ENCODE data around the gene POLN.
"Not testable (repeated sequence)": the region's sequence is repeated elsewhere in the genome, so short reads cannot be mapped to it uniquely, and the experiment has no call there.

POLN gene

DNA sequence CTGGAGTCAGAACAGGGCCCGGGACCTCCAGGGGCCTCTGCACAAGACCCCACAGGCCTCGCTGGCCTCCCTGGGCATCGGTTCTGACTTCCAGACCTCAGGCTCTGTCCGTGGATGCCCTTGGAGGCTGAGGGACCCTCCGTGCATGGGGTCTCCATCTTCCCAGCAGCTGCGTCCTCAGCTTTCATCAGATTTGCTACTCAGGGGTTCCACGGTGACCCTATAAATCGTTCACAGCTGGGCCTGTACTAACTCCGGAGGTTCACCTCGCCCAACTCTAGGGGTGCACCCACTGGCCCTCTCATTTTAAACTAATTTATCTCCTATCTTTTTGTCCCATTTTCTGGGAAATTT, 33.1 kb upstream of the POLN start:
- not testable (repeated sequence) for DNase-seq

DNA sequence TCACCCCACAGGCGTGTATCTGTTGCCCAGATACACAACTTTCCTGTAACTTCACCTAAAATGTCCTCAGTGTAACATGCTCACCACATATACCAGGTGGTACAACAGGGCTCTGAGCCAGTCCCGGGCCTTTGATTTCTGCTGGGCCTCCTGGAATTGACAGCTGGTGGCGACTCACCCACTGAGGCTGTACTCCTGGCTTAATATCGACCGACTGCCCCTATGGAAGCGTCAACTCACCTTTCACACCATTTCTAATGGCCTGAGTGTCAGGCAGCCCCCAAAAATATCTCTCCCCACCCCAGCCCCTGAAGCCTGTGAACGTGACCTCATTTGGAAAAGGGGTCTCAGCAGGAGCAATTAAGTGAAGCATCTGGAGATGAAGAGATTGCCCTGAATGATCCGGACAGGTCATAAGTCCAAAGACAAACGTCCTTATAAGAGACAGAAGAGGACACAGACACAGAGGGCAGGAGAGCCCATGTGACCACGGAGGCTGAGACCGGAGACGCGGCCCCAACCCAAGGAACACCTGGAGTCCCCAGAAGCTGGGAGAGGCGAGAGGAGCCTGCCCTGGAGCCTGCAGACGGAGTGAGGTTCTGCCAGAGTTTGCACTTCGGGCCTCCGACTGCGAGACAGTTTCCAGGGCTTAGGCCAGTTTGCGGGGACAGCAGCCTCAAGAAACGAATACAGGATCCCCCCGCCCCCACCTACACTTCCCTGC, 32.6 kb upstream of the POLN start:
- no peak for DNase-seq

DNA sequence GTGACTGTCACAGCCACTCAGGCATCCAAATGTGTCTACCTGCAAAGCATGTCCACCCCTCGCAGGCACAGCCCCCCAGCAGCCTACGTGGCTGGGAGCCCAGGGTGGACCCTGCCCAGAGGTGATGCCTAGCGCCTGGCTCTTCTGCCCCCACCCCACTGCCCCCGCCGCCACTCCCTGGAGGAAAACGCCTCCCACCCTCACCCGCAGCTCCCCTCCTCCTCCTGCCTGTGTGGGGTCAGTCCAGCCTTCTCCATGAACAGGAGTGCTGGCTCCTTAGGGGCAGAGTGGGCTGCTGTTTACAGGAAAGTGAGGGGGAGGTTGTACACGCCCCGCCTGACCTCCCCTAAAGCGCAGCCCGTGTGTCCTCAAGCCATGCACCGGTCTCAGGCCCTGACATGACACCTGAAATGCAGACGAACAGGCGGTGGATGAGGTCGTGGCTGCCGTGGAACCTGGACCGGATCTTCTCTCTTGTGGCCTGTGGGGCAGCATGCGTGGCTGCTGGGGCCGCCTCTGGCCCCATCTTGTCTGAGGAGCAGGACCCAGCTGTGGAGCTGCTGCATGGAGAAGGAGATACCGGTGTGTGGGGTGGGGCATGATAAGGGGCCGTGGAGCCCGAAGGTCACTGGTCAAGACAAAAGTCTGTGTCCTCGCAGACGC, 31.9 kb upstream of the POLN start:
- no peak for DNase-seq

DNA sequence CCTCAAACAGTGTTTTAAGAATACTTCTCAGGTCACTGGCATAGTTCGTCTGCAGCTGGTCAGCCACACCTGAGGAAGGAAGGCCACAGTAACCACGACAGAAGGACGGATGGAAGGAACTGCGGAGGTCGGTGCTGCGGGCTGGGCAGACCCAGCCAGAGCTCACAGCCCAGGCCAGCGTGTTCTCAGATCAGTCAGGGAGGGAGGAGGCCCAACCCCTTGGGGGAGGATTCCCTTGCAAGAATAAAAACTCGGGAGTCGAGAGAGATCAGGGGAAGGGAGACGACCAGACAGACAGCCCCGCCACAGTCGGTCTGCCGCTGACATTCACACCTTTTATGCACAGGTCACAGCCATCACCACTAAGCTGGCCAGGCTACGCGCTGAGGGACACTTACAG, 31.3 kb upstream of the POLN start:
- DNase-seq = no peak

DNA sequence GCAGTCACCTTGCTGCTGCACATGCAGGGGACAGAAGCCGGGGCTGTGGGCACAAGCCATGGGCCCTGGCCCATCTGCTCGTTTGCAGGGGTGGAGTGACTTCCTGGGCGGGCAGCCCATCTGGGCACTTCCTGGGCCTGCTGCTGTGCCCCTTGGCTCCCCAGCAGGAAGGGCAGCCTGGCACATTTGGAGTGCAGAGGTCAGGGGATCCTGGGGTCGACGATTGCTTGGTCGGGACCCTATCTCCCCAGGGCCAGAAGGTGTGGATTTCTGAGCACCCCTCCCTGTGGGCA, 30.9 kb upstream of the POLN start:
- DNase-seq = no peak

DNA sequence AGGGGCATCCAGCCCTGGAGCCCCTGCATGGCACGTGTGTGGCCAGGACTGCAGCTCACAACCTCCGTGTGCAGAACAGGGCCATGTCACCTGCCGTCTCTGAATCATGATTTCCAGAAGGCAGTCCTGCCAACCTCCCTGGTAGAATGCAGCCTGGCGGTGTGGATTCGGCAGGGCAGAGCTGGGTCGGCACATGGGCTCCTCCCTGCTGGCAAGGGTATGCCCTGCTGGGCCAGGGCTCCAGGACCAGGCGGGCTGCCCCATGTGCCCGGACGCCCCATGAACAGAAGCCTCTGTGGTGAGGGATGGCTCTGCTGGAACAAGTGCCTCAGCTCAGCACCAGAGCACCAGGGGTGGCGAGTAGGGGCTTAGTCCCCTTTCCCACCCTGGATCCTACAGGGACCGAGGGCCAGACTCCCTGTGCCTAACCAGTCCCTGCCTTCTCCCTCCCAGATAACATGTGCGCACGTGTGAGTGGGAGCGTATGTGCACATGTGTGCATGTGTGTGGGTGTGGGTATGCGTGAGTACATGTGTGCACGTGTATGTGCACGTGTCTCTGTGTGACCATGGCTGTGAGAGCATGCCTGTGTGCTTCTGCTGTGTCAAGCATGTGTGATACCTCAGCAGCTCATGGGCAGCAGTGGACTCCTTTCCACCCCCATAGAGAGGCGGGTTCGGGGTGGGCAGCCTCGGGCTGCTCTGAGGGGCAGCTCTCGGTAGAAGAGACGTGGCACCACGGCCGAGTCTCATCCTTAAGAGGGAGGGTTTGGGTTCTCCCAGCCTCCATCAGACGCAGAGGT, 30.3 kb upstream of the POLN start:
- no peak for DNase-seq

DNA sequence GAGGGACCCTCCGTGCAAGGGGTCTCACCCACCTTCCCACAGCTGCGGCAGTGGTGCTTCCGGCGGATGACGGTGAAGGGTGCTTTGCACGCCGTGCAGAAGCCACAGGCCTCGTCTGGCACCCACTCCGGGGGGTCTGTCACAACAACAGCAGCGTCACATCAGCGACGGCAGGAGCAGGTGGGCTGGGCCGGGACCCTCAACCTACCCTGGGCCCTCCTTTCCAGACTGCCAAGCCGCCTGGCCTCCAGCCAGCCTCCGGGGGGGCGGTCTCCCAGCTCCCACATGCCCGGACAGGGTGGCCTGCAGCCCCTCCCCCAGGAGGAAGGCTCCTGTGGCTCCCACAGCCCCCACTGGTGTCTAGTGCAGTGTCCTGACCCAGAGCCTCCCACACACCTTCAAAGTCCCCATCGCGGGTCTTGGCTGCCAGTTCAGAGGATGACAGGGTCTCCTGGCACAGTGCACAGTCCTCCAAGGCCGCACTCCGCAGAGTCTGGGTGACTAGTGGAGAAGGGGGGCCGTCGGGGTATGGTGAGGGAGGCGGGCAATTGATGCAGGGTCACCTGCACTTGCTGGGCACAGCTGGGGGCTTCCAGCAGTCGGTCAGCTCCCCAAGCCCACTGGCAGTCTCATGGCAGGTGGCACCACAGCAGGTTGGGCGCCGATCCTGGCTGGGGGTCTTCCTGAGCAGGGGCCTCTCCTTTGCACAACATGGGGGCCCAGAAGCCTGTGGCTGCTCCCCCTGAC, 29.5 kb upstream of the POLN start:
- no peak for DNase-seq

DNA sequence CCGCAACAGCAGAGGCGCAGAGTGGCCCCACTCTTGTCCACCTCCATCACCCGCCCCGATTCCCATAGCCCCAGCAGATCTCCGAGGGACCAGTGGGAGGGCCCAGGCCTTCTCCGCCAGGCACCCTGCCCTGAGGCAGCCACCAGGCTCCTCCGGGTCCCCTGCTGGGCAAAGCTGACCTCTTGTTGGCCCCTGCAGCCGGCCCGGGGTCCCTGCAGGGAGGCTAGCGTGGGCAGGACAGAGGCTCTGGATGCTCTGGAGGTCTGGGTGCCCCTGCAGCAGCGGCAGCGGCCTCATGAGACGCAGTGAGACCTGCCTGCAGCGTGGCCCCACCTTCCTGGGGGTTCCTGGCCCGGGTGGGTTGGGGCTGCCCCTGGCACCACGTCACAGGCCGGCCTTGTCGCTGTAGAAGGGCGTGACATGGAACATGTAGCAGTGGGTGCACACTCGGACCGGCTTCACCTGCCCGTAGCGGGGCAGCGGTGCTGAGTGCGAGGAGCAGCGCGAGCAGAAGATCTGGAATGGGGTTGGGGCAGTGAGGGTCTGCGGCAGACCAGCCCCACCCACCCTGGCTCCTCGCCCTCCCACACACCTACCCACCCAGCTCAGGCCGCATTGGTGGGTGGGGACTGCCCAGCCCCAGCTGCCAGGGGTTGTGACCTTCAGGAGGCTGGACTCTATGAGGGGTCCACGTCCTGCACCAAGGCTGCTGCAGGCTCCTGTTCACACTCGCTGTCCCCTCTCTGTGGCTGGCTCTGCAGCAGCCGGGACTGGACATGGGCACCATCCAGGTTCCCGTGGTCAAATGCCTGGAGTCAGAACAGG, 28.6 kb upstream of the POLN start:
- no peak for DNase-seq

DNA sequence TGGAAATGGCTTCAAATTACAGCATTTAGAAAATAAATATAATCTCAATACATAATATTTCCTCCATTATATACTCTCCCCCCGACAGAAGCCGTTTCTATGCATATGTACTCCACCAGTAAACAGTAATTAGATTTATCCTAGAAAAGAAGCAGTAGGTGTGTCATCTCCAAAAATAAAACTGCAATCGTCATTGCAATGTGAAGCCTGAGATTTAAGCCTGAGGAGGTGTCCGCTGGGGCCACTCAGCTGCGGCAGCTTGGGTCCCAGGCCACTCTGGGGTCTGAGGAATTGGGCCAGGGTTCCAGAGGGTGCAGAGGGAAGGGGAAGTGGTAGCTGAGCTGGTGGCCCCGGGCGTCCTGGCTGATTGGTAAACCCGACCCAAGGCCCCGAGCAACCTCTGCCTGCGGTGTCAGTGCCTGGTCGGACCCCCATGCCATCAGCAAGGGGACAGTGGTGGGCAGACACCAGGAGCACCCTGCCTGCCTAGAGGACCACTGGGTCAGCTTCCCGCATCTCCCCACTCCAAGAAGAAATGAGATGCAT, 27.8 kb upstream of the POLN start:
- DNase-seq = no peak

DNA sequence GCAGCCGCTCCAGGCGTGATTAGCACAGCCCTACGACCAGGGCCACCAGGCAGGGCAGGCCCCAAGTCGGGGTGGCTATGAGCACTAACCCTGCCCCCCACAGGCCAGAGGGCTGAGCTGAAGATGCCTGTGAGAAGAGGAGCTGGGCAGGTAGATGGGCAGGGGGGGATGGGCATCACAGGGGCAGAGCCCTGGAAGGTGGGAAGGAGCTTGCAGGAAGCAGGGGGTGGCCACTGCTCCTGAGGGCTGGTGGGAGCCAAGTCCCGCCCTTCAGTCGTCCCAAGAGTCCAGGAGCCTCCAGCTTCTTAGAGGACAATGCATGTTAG, 27.2 kb upstream of the POLN start:
- no peak for DNase-seq

DNA sequence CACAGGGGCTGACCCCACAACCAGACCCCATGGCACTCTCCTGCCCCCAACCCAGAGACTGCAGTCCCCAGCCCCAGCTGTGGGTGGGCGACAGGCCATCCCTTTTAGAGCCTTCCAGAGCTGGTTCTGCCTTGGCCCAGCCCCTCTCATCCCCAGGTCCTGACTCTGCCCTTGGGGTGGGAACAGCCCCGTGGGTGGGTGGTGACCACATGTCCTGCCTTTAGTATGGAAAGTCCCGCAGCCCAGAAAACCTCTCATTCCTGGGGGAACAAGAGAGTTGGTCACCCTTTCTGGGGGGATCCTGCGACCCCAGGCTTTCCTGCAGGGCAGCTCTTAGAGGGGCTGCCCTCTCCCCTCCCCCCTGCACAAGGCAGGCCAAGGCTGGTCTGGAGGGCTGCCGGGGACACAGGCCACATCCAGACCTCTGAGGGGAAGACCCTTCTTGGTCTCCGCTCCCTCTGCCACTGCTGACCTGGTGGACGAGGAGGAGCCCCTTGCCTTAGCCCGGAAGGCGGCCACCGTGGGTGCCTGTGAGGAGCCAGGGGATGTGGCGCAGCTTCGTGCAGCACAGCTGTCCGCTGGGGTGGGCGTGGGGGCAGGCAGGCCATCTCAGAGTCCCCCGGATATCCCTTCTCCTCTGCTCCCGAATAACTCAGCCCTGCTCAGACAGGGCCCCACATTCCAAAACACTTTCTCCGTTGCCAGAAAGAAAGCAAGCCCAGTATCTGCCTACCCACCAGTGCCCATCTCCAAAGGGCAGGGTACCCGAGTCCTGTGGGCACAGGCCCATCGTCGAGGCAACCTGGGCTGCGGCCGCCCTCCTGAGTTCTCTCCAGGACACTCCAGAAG, 26.7 kb upstream of the POLN start:
- DNase-seq = no peak

DNA sequence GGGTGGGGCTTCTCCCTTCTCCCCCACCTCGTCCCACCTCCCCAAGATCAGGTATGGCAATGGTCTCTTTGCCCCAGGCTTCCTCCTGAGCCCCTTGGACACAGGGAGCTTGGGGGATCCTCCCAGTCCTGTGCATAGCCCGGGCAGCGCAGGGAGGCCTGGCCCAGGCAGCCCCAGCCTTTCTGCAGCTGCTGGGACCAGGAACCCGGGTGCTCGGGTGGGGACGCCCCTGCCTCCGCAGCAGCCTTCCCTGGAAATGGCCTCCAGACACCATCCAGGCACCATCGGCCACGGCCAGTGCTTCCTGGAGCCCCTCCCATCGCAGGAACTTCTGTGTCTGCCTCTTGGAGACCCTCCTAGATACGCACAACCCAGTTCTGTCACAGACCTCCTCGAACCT, 25.9 kb upstream of the POLN start:
- DNase-seq = no peak

DNA sequence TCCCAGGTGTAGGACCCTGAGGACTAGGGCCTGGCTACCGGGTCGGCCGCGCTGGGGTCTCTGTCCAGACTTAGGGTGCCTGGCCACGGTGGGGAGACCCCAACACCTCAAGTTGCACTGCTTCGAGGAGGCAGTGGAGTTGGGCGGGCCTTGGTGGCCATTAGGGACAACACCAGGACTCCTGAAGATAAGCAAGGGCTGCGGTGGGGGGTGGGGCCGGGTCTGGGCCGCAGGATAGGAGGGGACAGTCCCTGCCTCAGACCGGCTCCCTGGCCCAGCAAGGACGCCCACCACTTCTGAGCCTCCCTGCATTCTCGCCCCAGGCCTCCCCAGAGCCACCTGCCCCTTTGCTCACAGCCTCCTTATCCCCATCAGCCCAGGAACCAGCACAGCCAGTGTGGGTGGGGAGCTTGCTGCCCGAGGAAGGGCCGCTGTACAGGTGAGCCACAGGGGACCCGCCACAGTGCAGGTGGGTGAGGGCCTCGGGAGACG, 25.4 kb upstream of the POLN start:
- no peak for DNase-seq

DNA sequence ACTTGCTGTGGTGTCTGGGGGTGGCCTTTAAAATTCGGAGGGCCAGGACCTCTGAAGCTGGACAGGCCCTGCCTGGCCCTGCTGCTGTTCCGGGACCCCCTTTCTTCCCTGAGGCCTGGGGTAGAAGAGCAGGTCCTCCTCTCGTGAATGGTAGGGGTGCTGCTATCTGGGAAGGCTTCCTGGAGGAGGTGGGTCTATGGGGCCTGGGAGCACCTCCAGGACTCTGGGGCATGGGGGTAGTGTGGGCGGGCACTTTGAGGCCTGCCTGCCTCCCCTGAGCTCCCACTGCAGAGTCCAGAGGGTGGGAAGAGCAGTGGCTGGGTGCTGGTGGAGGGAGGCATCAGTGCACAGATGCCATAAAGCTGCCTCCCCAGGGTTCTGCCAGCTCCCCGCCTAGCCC, 24.9 kb upstream of the POLN start:
- DNase-seq = no peak

DNA sequence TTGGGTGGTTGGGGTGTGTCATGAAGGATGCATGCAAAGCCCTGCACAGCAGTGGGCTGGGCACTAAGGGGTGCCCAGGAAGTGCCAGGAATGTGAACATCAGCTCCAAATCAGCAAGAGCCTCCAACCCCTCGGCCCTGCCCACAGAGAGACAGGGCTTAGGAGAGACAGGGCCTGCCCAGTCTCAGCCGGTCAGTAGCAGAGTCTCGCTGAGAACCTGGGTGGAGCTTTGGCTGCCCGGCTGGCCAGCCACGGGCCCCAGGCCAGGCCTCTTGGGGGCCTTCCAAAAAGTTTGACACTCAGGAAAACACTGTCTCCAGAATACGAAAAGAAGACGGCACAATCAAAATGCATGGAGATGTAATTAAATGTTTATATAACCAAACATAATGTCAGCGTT, 24.3 kb upstream of the POLN start:
- DNase-seq = no peak

DNA sequence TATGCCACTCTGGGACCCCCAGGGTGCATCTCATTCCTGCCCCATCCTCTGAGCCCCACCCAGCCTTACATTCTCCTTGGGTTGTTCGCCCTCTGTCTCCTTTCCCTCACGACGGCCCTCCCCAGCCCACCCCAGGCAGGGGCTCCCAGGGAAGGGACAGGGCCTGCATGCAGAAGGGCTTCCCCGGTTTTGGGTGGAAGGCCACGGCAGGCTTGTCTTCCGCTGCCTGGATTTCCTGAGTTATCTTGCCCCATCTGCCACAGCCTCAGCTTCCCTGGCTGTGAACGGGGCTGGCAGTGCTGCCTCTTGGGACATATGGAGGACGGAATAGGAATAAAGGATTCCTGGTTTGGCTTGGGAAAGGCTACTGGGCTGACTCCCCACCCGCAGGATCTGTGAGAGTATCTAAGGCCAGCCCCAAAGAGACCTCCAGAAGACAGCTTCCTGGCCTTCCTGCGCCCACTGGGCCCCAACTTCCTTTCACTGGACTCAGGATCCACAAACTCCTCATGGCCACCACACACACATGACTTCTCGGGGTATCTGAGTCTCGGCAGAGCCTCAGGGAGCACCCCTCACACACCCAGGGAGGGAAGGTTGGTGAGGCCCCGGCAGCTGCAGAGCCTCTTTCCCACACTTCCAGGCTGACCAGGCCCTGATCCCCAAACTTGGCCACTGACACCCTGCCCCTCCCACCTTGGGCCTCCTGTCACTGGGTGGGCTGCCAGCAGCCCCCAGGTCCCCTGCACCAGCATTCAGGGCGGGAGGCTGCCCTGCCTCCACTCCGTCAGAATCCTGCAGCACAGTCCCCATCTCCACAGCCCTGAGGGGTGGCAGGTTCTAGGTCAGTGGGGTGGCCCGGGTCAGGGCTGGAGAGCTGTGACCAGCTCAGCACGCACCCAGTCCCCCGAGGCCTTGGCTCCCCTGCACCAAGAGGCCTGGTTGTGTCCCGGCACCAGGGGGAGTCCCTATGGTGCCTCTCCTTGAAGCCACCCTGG, 23.5 kb upstream of the POLN start:
- DNase-seq = no peak

DNA sequence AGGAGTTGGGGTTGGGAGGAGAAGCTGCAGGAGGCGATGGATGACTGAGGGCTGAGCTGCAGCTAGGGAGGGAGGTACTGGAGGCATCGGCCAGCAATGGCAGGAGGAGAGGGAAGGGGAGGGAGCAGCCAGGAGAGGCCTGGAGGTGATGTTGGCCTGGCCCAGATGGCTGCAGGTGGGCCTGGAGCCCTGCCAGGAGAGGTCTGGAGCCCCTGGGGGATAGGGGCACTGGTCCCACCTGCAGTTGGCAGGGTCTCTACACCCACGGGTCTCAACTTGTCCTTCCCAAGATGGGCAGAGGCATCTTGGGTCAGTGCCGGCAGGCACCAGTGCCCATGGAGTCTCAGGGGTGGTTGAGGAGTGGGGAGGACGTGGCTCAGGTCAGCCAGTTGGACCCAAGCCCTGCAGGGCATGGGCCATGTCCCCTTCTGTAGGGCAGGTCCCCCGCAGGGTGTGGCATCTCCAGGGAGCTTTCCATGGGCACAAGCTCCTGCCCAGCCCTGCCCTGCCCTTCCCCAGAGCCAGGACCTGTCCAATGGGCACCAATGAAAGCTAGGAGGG, 22.6 kb upstream of the POLN start:
- no peak for DNase-seq

DNA sequence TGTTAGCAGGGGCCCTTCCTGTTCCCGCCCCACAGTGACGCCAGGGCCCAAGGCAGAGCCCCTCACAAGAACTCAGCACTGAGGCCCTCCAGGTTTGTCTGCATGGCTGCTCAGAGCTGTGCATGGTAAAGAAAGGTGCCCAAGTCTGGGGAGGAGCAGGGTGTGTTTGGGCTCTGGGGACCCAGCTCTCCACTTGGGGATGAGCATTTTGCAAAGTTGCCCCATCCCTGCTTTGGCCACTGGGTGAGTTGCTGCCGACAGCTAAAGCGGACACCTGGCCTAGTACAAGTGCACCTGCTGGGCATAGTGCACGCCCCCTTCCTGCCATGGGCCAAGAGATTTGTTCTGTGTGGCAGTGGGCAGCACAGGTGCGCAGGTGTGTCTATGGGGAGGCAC, 22.0 kb upstream of the POLN start:
- DNase-seq = no peak

DNA sequence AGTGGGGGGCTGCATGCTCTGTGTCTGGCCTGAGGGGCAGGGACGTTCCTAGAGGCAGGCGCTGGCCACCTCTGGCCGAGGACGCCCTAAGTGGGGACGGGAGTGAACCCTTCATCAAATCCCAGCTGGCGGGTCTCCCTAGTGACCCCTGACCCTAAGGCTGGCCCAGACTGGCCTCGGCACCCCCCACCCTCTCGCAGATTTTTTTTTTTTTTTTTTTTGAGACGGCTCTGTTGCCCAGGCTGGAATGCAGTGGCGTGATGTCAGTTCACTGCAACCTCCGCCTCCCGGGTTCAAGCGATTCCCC, 21.0 kb upstream of the POLN start:
- no peak for DNase-seq

Measured in fibroblast of skin of right biceps (primary cell).